GM19238 (cell line): ENCODE measurements around the gene CBLB.

Source experiments
- DNase-seq: peaks from one replicate; pipeline ENCODE4 v3.0.0; 2011; ENCODE audit warnings: low spot score; ENCODE audit not compliant: insufficient read length

CBLB gene

DNA sequence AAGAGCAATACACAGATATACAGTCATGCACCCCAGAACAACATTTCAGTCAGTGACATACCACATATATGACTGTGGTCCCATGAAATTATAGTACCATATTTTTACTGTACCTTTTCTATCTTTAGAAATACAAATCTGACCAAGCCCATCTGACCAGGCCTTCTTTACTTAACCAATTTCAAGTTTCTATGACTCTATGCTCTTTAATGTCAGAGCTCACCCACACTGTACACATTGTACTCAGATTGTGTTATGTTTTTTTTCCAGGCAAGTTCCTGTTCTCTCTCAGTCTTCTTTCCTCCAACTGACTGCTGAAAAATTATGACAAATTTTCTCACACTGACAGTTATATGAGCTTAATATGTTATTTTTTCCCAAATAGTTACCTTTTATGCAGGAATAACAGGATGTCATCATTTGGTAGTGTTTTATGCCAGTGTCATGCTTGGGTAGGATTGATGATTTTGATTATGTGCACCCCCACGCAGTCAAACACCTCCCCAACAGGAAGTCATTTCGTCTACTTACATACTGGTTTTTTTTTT is 8.0 kb upstream of the CBLB start:
- DNase-seq = no peak

DNA sequence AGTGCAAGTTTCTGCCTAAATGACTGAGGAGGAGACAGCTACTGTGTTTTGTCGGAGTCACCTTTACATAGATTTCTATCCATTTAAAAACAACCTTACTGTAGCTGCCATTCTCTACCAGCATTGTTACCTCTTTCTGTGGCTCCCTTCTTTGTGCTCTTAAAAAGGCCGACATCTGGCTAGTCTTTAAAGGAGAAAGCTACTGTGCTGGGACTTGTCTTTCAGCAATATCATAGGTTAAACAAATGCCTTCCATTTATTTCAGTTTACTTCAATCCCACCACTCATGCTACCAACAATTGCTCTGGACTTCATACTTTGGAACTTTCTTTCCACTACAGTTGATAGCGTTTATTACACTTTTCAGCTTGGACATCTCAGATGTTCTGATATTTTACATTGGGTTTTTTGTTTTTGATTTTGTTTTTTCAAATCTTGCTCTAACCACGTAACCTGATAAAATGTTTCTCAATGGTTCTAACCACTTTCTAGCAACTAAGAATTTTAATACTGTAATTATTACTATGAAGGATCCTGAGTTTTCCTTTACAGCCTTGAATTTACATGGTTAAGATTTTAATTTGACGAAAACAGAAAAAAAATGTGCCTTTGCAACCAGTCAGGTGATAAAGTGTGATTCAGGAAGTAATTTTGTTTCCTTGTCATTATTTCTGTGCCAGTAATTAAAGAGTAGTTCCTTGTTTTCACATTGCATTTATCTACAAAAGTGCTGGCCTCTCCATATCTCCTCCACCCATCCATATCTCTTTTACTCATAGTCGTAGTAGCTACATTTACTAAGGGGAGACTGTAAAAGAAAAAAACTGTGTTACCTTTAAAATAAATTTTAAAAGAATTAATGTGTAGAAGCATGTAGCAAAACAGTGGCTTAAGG is 1.3 kb upstream of the CBLB start:
- DNase-seq = no peak

DNA sequence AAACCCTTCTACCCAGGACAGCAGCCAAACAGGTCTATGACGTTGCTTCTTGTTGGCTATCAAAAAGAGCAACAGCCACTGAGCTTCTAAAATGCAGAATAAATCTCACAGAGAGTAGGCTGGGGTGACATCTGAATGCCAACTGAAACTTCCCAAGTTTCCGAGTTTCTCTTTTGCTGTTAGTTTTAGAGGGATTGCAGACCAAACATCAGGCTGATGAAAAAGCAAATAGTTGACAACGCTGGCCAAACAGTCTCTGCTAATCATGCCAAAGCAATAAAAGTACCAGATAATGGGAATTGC is 670 bp upstream of the CBLB start:
- DNase-seq = no peak

DNA sequence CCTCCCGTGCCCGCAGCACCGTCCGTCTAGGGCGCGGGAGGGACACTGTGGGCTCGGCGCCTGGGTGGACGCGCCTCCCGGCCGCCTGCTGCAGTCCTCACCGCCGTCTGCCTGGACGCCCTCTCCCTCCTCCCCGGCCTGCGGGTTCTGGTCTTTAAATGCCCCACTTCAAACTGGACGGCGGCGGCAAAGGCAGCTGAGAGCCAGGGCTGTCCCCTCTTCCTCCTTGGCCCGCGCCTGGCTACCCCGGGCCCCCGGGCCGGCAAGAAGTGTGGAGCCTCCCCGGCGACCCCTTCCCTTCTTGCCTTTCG is 426 bp downstream of the CBLB start:
- peak; percentile 12 for DNase-seq

DNA sequence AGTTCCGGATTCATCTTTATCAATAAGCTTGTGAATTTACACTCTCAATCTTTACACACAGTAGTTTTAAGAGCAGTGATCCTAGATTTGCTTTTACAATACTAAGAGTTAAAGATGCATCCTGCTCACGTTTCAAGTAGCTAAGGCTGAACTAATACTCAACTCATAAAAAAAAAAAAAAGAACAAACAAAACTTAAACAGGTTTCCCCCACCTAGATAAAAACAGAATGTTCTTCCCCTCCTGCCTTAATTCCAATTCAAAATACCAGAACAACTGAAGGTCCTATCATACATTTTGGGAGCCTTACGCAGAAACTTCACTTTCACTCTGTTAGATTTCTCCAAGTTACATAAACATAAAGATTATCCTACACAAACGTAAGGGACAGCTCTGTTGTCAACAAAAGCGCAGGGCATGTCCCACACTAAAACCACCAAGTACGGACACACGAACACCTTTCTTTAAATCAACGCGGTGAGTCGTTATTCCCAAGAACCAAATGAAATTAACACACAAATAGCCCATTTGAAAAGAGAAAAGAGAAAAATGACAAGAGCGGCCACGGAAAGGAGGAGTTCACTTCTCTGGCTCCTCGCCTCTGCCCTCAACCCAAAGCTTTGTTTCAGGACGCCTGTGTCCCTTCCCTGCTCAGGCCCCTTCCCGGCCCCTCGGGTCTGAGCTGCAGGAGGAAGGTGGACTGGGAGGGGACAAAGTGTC is 941 bp downstream of the CBLB start:
- DNase-seq = no peak

DNA sequence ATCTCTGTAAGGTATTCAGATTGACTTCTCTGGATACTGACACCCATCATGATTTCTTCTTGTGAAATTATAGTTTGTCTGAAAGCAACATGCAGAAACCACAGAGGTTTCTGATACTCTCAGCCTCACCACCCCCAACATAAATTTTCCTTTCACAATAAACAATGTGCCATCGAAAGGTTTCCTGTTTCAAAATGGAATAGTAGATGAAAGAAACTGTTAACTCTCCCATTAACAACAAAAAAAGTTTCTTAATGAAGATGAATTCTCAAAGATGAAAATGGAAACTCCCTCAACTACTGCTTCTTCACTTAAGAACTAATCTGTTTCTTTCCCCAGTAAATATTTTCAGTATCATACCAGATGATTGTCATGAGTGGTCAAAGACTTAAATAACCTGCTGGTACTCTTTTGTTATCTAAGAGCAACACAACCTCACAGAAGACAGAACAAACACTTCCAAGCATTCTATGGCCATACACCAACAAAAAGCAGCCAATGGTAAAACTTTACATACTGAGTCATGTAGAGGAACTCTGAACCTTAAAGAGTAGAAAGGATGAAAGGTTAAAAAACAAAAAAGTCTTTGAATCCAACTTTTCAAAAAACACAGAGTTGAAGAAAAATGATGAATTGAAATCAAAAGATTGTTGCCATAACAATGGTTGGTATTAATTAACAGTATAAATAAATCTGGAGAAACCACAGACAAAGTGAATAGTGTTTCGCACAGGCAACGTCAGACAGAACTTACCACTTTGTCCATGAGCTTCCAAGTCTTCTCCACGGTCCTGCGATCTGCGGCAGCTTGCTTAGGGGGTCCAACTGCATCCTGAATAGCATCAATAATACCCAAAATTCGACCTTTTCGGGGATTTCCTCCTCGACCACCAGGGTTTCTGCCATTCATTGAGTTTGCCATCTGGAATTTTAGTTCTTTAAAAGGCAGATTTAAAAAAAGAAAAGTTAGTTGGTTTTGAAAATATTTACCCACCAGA is 1.9 kb downstream of the CBLB start:
- DNase-seq = peak; percentile 23

DNA sequence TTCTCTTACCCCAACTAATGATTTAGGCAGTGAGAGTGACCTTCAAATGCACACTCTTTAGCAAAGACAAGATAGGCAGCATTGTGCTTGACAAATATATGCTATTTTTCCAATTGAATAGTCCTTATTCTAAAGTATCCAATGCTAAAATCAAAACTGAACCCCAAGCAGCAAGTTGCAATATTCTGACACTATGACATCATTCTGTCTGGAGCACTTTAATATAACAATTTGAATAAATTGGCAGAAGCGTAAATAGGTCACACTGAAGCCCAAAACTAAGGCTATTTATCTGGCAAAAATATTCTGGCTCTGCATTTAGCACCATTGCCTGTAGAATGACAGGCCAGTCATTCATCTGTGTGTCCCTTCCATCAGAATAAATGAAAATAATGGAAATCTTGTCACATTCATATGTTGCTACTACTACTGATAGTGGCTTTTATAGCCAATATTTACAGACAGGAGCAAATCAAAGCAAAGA is 2.9 kb downstream of the CBLB start:
- no peak for DNase-seq

DNA sequence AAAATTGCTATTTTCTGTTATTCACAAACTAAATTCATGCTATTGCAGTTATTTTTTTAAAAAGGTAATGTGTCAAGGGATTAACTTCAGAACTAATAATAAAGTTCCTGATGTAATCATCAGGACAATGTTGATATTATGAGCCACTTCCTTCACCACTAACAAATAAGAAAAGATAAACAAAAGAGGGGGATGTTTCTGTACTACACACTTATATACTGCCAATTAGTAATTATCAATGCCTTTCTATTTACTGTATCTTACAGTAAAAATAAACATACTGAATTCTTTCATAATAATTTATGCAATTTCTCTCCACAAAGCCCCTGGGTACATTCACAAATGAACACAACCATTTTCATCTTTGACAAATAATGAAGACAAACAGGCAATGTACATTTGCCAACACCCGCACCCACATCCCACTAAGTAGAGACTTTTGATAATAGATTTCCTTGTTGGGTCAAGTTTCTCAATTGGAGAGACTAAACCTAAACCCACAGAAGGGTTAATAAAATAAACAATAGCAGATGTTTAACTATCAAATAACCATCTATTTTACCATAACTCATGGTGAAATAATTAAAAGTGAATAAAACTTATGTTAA is 3.7 kb downstream of the CBLB start:
- DNase-seq = no peak

DNA sequence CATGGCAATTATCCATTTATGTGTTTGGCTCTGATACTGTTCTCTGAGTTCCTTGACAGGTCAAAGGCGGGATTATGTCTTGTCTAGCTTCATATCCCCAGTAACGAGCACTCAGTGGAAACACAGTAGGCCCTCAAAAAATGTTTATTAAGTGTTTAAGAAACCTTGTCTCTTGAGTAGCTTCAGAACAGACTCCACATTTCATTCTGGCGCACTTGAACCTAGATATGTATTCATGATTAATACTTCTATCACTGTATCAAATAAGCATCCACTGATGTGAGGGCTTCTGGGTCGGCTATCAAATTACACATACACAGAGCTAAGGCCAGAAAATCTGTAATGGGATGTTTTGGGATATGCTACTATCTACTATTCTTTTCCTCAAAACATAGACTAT is 4.6 kb downstream of the CBLB start:
- no peak for DNase-seq

DNA sequence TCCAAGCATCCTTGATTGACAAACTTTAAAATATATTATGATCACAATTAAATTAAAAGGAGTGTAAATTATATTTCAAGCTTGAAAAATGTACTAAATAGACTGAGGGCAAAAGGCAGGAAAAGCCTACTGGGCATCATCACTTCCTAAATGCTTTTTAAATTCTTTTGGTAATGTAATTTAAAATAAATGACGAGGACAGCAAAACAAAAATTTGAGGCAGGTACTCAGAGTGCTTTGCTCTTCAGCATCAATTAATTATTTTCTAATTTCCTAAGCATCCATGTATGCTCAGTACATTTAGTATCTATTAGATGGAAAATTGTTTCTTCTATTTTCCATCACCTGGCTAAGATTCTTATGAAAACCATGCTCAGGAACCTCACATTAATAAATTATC is 5.2 kb downstream of the CBLB start:
- no peak for DNase-seq

DNA sequence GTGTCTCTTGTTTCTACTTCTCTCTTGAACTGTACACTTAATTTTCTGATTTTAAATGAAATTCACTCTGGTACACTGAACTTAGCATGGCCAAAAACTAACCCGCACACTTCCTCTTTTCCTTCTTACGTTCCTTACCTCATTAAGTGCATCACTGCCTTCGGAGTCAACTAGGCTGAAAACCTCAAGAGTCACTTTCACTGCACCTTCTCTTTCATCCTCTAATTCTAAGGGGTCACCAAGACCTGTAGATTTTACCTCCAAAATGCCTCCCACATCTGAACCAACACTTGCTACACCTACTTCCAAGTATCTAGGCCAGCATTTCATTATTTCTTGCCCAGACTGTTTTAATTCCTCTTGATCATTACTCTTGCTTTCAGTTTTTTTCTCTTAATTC is 6.6 kb downstream of the CBLB start:
- DNase-seq = no peak

DNA sequence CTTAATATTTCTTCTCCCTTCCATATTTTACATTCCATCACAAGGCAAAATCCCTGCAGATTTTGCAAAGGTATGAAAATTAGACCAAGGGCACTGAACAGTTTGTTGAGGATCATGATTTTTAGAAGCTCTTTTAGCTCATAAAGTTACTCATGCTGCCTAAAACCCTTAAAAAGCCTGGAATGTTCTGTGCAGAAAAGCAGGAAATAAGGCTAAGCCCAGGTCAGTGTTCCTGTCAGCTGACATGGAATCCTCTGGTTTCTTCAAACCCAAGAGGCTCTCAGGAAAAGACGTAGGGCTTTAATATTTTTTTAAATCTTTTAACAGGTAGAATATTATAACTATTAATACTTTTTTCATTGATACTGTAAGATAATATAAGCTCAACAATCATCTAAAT is 8.2 kb downstream of the CBLB start:
- no peak for DNase-seq

DNA sequence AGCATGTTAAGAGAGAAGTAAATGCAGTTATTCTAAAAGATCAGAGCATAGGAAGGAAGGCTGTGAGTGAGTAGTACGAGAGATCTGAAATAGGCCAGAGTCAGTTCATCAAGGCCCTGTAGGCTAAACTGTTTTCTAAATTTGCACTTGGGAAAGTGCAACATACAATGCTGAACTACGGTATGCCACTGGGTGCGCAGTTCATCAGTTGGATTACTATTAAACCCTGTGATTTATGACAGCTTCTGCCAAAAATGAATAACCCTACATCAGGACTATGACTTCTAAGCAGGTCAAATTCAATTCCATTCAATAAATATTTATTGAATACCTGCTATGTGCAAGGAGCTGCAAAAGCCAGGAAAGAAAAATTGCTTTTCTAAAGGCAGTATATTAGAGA is 10.8 kb downstream of the CBLB start:
- no peak for DNase-seq

DNA sequence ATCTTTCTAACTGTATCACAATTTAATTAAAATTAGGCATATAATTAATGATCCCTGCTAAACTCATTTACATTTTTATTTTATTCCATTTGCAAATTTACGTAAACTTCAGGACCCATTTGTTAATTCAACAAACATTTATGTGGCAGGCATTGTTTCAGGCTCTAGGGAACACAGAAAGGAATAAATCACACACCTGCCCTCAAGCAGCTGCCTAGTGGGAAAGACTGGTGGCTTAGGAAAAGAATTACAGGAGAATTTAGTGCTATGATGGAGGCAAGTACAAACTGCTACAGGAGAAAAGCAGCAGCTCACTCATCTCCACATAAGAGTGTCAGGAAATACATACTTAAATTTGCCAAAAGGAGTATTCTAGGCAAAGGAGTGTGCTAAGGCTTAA is 11.2 kb downstream of the CBLB start:
- no peak for DNase-seq

DNA sequence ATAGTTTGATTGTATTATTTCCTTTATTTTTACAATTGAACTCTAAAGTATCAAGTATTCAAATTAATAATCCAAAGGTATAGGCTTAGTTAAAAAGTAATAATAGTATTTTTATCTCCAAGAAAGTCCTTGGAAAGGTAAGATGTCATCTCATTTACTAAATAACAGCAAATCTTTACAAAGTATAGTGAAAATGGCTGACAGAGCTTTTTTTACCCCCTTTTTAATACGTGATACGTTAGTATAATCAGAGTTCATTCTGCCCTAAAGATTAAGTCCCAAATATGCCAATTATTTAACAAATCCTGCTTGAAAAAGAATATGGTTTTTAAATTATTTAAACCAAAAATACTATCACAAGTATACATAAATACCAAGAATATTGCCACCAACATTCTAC is 12.2 kb downstream of the CBLB start:
- no peak for DNase-seq

DNA sequence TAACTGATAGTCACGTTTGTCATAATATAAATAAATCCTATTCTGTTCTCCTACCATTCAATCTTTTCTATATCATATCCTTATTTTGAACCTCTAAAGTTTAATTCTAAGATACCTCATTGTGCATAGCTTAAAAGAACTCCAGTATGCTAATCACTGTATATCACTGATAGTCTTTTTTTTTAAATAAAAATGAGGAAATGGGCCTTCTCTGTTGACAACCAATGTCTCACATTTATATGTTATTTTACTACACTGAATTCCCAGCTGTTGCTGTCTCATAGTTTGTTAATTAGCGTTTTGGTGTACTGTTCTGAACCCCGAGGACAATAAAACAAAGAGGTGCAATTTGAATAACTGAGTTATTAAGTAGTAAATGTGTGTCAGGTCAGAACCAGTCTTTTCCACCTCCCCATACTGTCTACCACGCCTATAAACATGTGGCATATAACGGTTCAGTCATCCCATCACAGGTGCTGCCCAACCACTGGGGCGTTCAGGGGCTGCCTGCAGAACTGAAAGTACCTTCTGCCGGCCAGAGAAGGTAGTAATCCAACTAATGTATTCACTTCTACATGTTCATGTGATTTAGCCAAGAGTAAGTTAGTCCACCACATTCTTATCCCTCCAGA is 14.9 kb downstream of the CBLB start:
- no peak for DNase-seq

DNA sequence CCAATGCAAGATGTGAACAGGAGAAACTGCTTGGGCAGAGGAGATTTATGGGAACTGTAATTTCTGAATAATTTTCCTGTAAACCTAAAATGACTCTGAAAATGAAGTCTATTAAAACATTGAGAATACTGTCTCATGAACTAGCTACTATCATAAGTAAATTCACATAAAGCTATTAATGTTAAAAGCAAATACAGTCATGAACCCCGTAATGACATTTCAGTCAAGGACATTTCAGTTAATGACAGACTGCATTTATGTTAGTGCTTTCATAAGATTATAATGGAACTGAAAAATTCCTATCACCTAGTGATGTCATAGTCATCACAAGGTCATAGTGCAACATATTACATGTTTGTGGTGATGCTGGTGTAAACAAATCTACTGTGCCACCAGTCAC is 17.2 kb downstream of the CBLB start:
- DNase-seq = no peak

DNA sequence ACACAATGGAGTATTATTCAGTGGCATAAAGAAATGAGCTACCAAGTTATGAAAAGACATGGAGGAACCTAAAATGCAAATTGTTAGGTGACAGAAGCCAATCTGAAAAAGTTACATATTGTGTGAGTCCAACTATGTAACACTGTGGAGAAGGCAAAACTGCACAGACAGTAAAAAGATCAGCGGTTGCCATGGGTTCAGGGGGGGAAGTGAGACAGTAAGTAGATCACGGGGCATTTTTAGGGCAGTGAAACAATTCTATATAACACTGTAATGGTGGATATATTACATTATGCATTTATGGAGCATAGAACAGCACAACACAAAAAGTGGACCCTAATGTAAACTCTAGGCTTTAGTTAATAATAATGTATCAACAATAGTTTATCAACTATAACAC is 17.6 kb downstream of the CBLB start:
- DNase-seq = no peak

DNA sequence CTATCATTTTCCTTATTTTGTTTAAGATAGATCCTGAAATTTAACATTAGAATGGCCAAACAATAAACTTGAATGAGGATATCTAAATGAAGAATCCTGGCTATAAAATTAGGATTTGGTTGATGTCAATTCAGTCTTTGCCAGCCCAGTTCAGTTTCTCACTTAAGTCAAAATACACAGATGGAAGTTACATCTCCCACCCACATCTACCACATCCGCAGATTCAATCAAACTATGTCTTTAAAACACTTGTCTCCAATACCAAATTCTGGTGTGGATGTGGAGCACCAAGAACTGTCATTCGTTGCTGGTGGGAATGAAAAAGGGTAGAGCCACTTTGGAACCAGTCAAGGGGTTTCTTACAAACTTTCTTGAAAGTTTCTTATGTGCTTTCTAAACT is 18.2 kb downstream of the CBLB start:
- no peak for DNase-seq

DNA sequence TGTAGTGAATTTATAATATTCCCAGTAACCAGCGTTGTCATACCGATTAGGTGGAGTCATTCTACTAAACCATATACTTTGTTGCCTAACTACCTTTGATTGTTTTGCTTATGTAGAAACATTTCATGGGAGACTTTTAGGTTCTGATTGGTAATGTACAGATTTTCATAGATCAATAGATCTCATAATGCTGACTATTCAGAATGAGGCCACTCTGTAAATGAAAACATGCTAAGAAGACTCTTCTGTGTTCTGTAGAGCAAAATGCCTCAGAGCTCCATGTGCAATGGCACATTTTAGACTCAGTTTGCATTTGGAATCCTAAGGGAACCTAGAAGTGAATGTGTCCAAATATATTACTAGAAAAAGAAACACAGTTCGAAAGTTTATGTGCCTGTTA is 20.0 kb downstream of the CBLB start:
- no peak for DNase-seq

DNA sequence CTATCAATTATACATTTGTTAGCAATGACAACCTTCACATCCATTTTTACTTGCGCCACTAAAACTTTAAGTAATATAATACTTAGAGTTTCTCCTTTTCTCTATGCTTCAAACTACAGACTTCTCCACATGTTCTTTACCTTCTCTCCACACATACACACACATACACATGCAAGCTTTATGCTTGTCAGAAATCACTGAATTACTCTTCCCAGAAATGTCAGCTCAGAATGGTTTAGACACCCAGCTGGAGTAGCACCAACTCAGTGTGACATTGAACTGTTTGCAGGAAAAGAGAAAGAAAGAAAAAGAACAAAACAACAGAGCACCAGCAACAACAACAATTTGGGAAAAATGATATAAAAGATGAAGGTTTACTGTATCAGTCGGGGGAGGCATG is 20.9 kb downstream of the CBLB start:
- no peak for DNase-seq
